ENCODE results near the gene RGS7.

GRCh38 chr1:241356519-241357365 is at the start of gene RGS7:
- TF ChIP-seq CTCF (conservative IDR thresholded peaks at IDR 0.05; ENCODE audit: low read length) (no peak), EZH2phosphoT487 (IDR thresholded peaks at IDR 0.05; ENCODE audit: borderline replicate concordance) (no peak)
